Astrocyte (in vitro differentiated cells and primary cell): Measurements from ENCODE around the gene SLC7A9.
"Not testable (repeated sequence)": the region's sequence is repeated elsewhere in the genome, so short reads cannot be mapped to it uniquely, and the experiment has no call there.

Experiments used
- CTCF ChIP-seq: IDR thresholded peaks from 2 replicates; pipeline ENCODE4 v1.5.1; 2011; ENCODE audit warnings: low read depth, mild to moderate bottlenecking, inconsistent platforms, low read length, moderate library complexity; ENCODE audit not compliant: insufficient read depth
- EZH2 ChIP-seq: IDR thresholded peaks from 2 replicates; pipeline ENCODE4 v1.6.1; 2012; ENCODE audit warnings: mild to moderate bottlenecking, low read length, inconsistent platforms; ENCODE audit not compliant: insufficient read depth

GRCh38 chr19:32832094-32832493 is 37.5 kb downstream of the SLC7A9 start:
- not testable (repeated sequence) for TF ChIP-seq CTCF, EZH2
